ENCODE measurements around the gene FAM200C.
A peak's percentile ranks its signal among the peaks of the same experiment; 100 is the strongest.

The FAM200C gene

DNA sequence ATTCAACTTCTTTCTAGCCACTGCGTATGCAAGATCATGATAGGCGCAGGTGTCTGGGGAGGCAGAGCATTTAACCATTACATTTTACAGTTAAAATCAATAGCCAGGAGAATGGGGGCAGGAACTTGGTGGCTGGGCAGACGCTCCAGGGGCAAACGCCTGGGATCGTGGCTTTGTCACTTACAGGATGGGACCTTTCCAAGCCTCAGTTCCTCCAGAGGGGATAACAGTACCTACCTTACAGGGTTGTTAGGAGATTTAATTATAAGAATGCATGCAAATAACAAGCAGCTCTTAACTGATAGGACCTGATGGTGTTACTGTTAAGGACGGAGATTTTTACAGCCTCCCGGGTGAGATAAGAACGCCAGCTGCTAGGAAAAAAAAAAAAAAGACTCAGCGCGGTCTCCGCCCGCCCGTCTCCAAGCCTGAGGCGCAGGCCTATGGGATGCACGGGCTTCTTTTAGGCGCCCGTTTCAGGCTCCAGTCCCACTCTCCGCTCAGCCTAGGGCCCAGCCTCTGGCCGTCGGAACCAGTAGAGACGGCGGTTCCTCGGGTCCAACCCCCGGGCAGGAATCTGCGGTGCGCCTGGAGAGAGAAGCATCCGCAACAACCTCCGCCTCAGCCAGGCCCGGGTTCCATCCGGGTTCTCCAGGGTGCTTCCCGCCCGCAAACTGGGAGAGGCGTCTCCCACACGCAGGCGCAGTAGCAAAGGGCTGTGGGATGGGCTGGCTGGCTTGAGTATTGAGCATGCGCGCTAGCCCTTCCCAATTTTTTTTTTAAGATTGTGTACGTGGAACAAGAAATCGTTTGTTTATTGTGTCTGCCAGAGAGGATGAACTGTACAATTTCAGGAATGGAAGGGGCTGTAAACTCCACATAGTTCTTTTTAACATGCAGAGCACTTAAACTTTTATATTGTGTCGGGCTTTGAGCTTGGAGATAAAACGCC is at the start of gene FAM200C:
Gene FAM200C, minus strand, starts transcription at position 653 of the 952 bp plus-strand sequence. CDS start 4,564 bp downstream, outside the sequence.
- TF ChIP-seq CSDC2 (CRISPR knock-in tag; IDR thresholded peaks at IDR 0.05) (no peak), ARNTL (CRISPR knock-in tag; IDR thresholded peaks at IDR 0.05; ENCODE audit: borderline replicate concordance, low read depth) (no peak), ZNF8 (CRISPR knock-in tag; IDR thresholded peaks at IDR 0.05) (no peak)
- TF ChIP-seq, protein P1, sequence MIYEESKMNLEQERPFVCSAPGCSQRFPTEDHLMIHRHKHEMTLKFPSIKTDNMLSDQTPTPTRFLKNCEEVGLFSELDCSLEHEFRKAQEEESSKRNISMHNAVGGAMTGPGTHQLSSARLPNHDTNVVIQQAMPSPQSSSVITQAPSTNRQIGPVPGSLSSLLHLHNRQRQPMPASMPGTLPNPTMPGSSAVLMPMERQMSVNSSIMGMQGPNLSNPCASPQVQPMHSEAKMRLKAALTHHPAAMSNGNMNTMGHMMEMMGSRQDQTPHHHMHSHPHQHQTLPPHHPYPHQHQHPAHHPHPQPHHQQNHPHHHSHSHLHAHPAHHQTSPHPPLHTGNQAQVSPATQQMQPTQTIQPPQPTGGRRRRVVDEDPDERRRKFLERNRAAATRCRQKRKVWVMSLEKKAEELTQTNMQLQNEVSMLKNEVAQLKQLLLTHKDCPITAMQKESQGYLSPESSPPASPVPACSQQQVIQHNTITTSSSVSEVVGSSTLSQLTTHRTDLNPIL (CRISPR knock-in tag; IDR thresholded peaks at IDR 0.05; ENCODE audit: low read depth), result no peak
- TF ChIP-seq, protein P2, sequence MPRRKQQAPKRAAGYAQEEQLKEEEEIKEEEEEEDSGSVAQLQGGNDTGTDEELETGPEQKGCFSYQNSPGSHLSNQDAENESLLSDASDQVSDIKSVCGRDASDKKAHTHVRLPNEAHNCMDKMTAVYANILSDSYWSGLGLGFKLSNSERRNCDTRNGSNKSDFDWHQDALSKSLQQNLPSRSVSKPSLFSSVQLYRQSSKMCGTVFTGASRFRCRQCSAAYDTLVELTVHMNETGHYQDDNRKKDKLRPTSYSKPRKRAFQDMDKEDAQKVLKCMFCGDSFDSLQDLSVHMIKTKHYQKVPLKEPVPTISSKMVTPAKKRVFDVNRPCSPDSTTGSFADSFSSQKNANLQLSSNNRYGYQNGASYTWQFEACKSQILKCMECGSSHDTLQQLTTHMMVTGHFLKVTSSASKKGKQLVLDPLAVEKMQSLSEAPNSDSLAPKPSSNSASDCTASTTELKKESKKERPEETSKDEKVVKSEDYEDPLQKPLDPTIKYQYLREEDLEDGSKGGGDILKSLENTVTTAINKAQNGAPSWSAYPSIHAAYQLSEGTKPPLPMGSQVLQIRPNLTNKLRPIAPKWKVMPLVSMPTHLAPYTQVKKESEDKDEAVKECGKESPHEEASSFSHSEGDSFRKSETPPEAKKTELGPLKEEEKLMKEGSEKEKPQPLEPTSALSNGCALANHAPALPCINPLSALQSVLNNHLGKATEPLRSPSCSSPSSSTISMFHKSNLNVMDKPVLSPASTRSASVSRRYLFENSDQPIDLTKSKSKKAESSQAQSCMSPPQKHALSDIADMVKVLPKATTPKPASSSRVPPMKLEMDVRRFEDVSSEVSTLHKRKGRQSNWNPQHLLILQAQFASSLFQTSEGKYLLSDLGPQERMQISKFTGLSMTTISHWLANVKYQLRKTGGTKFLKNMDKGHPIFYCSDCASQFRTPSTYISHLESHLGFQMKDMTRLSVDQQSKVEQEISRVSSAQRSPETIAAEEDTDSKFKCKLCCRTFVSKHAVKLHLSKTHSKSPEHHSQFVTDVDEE (CRISPR knock-in tag; IDR thresholded peaks at IDR 0.05), result no peak
- TF ChIP-seq, protein P3, sequence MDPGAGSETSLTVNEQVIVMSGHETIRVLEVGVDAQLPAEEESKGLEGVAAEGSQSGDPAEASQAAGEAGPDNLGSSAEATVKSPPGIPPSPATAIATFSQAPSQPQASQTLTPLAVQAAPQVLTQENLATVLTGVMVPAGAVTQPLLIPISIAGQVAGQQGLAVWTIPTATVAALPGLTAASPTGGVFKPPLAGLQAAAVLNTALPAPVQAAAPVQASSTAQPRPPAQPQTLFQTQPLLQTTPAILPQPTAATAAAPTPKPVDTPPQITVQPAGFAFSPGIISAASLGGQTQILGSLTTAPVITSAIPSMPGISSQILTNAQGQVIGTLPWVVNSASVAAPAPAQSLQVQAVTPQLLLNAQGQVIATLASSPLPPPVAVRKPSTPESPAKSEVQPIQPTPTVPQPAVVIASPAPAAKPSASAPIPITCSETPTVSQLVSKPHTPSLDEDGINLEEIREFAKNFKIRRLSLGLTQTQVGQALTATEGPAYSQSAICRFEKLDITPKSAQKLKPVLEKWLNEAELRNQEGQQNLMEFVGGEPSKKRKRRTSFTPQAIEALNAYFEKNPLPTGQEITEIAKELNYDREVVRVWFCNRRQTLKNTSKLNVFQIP (CRISPR knock-in tag; IDR thresholded peaks at IDR 0.05; ENCODE audit: borderline replicate concordance, low read depth), result no peak
- peak; percentile 95 for ATAC-seq

DNA sequence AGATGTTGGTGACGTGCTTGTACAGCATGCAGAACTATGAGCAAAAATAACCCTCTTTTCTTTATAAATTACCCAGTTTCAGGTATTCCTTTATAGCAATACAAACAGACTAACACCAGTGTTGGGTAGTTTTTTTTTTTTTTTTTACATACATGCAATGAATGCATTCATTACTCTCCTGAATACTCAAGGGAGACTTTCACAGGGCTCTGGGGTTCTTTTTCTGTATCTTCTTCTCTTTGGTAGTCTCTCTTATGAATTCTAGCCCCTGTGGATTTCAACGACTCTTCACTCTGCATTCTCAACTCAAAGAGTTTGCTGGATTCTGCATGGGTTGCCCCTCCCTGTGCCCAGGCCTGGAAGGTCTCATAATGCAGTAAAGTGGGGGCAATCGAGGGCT is 49.6 kb upstream of the FAM200C start:
- TF ChIP-seq, protein P4, sequence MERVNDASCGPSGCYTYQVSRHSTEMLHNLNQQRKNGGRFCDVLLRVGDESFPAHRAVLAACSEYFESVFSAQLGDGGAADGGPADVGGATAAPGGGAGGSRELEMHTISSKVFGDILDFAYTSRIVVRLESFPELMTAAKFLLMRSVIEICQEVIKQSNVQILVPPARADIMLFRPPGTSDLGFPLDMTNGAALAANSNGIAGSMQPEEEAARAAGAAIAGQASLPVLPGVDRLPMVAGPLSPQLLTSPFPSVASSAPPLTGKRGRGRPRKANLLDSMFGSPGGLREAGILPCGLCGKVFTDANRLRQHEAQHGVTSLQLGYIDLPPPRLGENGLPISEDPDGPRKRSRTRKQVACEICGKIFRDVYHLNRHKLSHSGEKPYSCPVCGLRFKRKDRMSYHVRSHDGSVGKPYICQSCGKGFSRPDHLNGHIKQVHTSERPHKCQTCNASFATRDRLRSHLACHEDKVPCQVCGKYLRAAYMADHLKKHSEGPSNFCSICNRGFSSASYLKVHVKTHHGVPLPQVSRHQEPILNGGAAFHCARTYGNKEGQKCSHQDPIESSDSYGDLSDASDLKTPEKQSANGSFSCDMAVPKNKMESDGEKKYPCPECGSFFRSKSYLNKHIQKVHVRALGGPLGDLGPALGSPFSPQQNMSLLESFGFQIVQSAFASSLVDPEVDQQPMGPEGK (CRISPR knock-in tag; IDR thresholded peaks at IDR 0.05; ENCODE audit: borderline replicate concordance), result no peak
- TF ChIP-seq PPARA (CRISPR knock-in tag; IDR thresholded peaks at IDR 0.05; ENCODE audit: borderline replicate concordance), result no peak
- TF ChIP-seq GLIS3 (CRISPR knock-in tag; IDR thresholded peaks at IDR 0.05), result no peak
- TF ChIP-seq ZC3H10 (CRISPR knock-in tag; IDR thresholded peaks at IDR 0.05), result no peak
- no peak for TF ChIP-seq ZNF70 (CRISPR knock-in tag; IDR thresholded peaks at IDR 0.05)
- TF ChIP-seq, protein P3 (CRISPR knock-in tag; IDR thresholded peaks at IDR 0.05; ENCODE audit: borderline replicate concordance, low read depth), result no peak
- TF ChIP-seq ZNF565 (CRISPR knock-in tag; conservative IDR thresholded peaks at IDR 0.05; ENCODE audit: low read depth), result no peak
- TF ChIP-seq BACH2 (CRISPR knock-in tag; IDR thresholded peaks at IDR 0.05; ENCODE audit: borderline replicate concordance), result no peak
- no peak for TF ChIP-seq ZNF8 (CRISPR knock-in tag; IDR thresholded peaks at IDR 0.05)
- no peak for ATAC-seq

DNA sequence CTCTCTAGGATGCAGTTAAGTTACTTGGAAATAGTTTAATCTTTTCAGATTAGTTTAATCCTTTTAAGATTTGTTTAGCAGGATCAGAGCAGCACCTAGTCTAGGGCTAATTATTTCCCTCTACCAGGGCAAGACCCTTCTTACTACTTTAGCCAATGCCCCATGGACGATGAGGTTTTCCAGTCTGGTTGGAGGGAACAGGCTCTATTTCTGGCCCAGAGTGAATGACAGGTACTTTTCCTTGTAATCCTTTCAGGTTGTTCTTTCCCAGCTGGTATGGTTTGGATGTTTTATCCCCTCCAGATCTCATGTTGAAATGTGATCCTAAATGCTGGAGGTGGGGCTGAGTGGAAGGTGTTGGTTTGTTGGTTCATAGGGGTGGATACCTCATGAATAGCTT is 49.0 kb upstream of the FAM200C start:
- no peak for ATAC-seq
- TF ChIP-seq ZNF8 (CRISPR knock-in tag; IDR thresholded peaks at IDR 0.05) (no peak), SNAI2 (CRISPR knock-in tag; IDR thresholded peaks at IDR 0.05) (no peak), ZNF565 (CRISPR knock-in tag; conservative IDR thresholded peaks at IDR 0.05; ENCODE audit: low read depth) (no peak), BACH2 (CRISPR knock-in tag; IDR thresholded peaks at IDR 0.05; ENCODE audit: borderline replicate concordance) (no peak), OSR1 (CRISPR knock-in tag; IDR thresholded peaks at IDR 0.05) (no peak), TCF4 (CRISPR knock-in tag; IDR thresholded peaks at IDR 0.05; ENCODE audit: borderline replicate concordance) (no peak), ESRRG (CRISPR knock-in tag; IDR thresholded peaks at IDR 0.05) (no peak), ZNF70 (CRISPR knock-in tag; IDR thresholded peaks at IDR 0.05) (no peak), ZC3H10 (CRISPR knock-in tag; IDR thresholded peaks at IDR 0.05) (no peak), ZFP30 (CRISPR knock-in tag; IDR thresholded peaks at IDR 0.05) (no peak), GLIS3 (CRISPR knock-in tag; IDR thresholded peaks at IDR 0.05) (no peak), PPARA (CRISPR knock-in tag; IDR thresholded peaks at IDR 0.05; ENCODE audit: borderline replicate concordance) (no peak), TOX (CRISPR knock-in tag; IDR thresholded peaks at IDR 0.05; ENCODE audit: borderline replicate concordance) (no peak), ISL1 (CRISPR knock-in tag; IDR thresholded peaks at IDR 0.05) (no peak), RARB (CRISPR knock-in tag; IDR thresholded peaks at IDR 0.05) (no peak)
- TF ChIP-seq, protein P3 (CRISPR knock-in tag; IDR thresholded peaks at IDR 0.05; ENCODE audit: borderline replicate concordance, low read depth), result no peak
- TF ChIP-seq, protein P5, sequence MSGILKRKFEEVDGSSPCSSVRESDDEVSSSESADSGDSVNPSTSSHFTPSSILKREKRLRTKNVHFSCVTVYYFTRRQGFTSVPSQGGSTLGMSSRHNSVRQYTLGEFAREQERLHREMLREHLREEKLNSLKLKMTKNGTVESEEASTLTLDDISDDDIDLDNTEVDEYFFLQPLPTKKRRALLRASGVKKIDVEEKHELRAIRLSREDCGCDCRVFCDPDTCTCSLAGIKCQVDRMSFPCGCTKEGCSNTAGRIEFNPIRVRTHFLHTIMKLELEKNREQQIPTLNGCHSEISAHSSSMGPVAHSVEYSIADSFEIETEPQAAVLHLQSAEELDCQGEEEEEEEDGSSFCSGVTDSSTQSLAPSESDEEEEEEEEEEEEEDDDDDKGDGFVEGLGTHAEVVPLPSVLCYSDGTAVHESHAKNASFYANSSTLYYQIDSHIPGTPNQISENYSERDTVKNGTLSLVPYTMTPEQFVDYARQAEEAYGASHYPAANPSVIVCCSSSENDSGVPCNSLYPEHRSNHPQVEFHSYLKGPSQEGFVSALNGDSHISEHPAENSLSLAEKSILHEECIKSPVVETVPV (CRISPR knock-in tag; IDR thresholded peaks at IDR 0.05), result no peak
